Karpas-422 (cell line): ENCODE measurements around the gene CHI3L2. TPM values are rescaled to one million over a fixed set of nuclear protein-coding genes. Genes with fewer than 3 reads are reported as not detected.

ENCODE experiments used
- DNase-seq: peaks from one replicate; pipeline ENCODE4 v3.0.0-alpha.2; 2015
- H2AFZ ChIP-seq: fragments of 200-600 bp; sonication (generic); 2 replicates; pipeline ENCODE4 v1.6.1; 2014; ENCODE audit warnings: antibody characterized with exemption, low read length, mixed read lengths
- H3K27ac ChIP-seq: fragments of 200-600 bp; sonication (generic); 2 replicates; pipeline ENCODE4 v1.5.1; 2014; ENCODE audit warnings: mild to moderate bottlenecking, low read length, moderate library complexity
- H3K27me3 ChIP-seq: fragments of 200-600 bp; sonication (generic); 2 replicates; pipeline ENCODE4 v1.6.1; 2014; ENCODE audit warnings: low read length, mixed read lengths
- H3K36me3 ChIP-seq: fragments of 200-600 bp; sonication (generic); 2 replicates; pipeline ENCODE4 v1.6.1; 2014; ENCODE audit warnings: low read length, mixed read lengths; ENCODE audit not compliant: insufficient read depth
- H3K4me1 ChIP-seq: fragments of 200-600 bp; sonication (generic); 2 replicates; pipeline ENCODE4 v1.6.1; 2014; ENCODE audit warnings: mild to moderate bottlenecking, low read length, mixed read lengths
- H3K4me2 ChIP-seq: fragments of 200-600 bp; sonication (generic); 2 replicates; pipeline ENCODE4 v1.6.1; 2014; ENCODE audit warnings: low read length, low read depth, mild to moderate bottlenecking; ENCODE audit not compliant: poor library complexity, severe bottlenecking
- H3K4me3 ChIP-seq: fragments of 200-600 bp; sonication (generic); 2 replicates; pipeline ENCODE4 v1.5.1; 2014; ENCODE audit warnings: mild to moderate bottlenecking, antibody characterized with exemption, low read length, mixed read lengths
- H3K79me2 ChIP-seq: fragments of 200-600 bp; sonication (generic); 2 replicates; pipeline ENCODE4 v1.6.1; 2014; ENCODE audit warnings: mild to moderate bottlenecking, low read length, mixed read lengths
- H3K9ac ChIP-seq: fragments of 200-600 bp; sonication (generic); 2 replicates; pipeline ENCODE4 v1.6.0; 2014; ENCODE audit warnings: low read length
- H3K9me2 ChIP-seq: fragments of 200-600 bp; sonication (generic), shearing (Covaris generic); replicated peaks from 2 replicates; pipeline ENCODE4 v1.6.0; 2014; ENCODE audit warnings: mild to moderate bottlenecking, low read length, moderate library complexity; ENCODE audit not compliant: insufficient read depth
- H3K9me3 ChIP-seq: fragments of 300-700, 200-600 bp; sonication (generic); 2 replicates; pipeline ENCODE4 v1.6.1; 2014; ENCODE audit warnings: low read length, mixed read lengths
- H4K20me1 ChIP-seq: fragments of 200-600 bp; sonication (generic); 2 replicates; pipeline ENCODE4 v1.6.1; 2014; ENCODE audit warnings: mild to moderate bottlenecking, antibody characterized with exemption, low read length, low read depth; ENCODE audit not compliant: insufficient read depth
- total RNA-seq: library from RNA; depleted of rRNA; stranded (reverse); fragments of >200 nt; shearing (Covaris generic); gene quantifications from 2 replicates; pipeline ENCODE4 v1.2.3, GENCODE V29; 2014; ENCODE audit warnings: low replicate concordance

Gene CHI3L2
- total RNA-seq, 1 experiment from 2014 or later, result not detected

DNA sequence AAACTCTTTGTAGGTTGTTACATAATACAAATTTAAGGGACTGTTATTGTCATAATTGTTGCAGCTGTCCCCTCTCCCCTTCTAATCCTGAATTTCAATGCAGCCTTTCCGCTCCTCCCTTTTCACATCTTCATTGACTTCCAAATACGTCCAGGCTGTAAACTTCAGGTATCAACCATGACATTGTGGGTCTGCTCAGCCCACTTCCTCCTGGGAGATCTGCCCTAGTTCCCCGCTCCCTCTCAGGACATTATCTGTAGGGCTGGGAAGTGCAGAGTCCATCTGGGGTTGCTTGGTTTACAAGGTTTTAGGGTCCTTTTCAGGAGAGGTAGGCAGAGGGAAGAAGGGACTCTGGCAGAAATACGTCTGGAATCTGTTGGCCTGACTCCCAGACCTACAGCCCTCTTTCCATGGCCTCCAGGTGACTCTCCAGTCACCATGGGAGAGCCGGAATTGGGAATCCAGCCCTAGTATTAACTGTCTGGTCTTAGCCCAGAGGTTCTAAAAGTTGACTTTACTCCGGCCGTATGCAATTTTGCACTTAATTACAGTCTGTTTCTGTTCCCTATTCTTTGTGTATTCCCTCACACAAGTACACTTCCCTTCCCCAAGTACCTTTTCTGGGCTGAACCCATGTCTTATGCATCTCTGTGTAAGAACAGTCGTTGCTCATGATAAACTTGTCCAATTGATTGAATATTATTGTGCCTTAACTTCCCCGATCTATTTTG is 22.4 kb upstream of the CHI3L2 start:
- peak; percentile 62 for DNase-seq
- Histone ChIP-seq H3K27ac (peak overlapping the region; percentile 88; the same call in 1 of the 2 replicates), H3K4me3 (peak overlapping the region; percentile 74), H3K36me3 (no peaks in the 10 kb centered on the region), H3K9me2 (no peaks in the 10 kb centered on the region), H3K79me2 (peaks cover 34% of the 10 kb centered on the region), H3K9ac (peak overlapping the region; percentile 94), H3K9me3 (no peaks in the 10 kb centered on the region), H4K20me1 (no peaks in the 10 kb centered on the region), H3K27me3 (no peaks in the 10 kb centered on the region), H2AFZ (0 out of 2 replicates have a peak overlapping the region, but pooled peaks have one; percentile 51), H3K4me1 (peaks cover 47% of the 10 kb centered on the region), H3K4me2 (peak overlapping the region; percentile 98)

DNA sequence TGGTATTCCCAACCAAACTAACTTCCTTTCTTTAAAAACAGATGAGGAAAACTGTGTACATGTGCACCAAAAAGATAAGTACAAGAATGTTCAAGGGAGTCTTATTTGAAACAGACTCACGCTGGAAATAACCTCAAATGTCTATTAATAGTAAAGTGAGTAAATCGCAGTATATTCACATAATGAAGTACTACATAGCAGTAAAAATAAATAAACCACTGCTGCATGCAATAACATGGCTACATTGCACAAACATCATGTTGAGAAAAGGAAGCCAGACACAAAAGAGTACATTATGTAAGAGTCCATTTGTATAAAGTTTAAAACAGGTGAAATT is 21.8 kb upstream of the CHI3L2 start:
- H3K27ac ChIP-seq, result no peak overlapping the region
- H3K4me3 ChIP-seq, result no peak overlapping the region
- H3K4me2 ChIP-seq, result no peak overlapping the region
- no peak overlapping the region for H2AFZ ChIP-seq
- peaks cover 29% of the 10 kb centered on the region for H3K79me2 ChIP-seq
- H3K36me3 ChIP-seq, result no peaks in the 10 kb centered on the region
- no peak overlapping the region for H3K9ac ChIP-seq
- H3K9me2 ChIP-seq, result no peaks in the 10 kb centered on the region
- peaks cover 47% of the 10 kb centered on the region for H3K4me1 ChIP-seq
- H3K9me3 ChIP-seq, result no peaks in the 10 kb centered on the region
- H4K20me1 ChIP-seq, result no peaks in the 10 kb centered on the region
- DNase-seq, result no peak
- no peaks in the 10 kb centered on the region for H3K27me3 ChIP-seq

DNA sequence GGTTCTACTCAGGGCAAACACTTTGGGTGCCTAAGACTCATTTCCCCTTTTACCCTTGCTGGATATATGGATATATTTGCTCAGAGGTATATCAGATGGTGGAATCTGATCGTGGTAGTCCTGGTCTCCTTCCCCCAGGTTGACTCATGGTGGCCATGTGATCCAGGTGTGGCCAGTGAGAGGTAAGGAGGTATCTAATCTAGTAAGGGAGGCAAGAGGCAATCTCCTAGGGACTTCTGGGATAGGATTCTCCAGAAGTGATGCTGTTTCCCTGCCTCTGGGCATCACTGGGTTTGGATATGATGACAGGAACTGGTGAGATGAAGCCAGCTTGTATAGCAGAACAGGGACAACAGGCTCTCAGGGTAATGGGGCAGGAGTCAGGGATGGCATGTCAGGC is 18.6 kb upstream of the CHI3L2 start:
- H3K4me2 ChIP-seq, result no peak overlapping the region
- H3K27me3 ChIP-seq, result no peaks in the 10 kb centered on the region
- H3K4me1 ChIP-seq, result peaks cover 37% of the 10 kb centered on the region

DNA sequence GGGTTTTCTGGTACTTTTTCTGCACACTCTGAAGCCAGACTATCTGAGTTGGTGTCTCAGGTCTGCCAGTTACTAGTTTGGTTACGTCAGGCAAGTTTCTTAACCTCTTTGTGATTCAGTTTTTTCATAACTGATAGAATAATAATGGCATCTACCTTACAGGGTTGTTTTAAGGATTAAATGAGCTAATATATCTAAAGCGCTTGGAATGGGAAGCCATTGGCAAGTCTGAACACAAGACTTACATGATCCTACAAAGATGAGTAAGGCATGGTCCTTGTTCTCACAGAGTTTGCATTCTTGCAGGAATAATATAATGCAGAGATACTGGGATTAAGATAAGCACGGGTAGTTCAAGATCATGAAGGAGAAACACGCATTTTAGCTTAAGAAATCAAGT is 17.9 kb upstream of the CHI3L2 start:
- Histone ChIP-seq H3K4me2 (no peak overlapping the region), H3K4me3 (no peak overlapping the region), H4K20me1 (no peaks in the 10 kb centered on the region), H3K27ac (no peak overlapping the region), H3K36me3 (no peaks in the 10 kb centered on the region), H3K27me3 (no peaks in the 10 kb centered on the region), H2AFZ (no peak overlapping the region), H3K9ac (no peak overlapping the region), H3K9me3 (no peaks in the 10 kb centered on the region), H3K79me2 (no peaks in the 10 kb centered on the region), H3K4me1 (peaks cover 37% of the 10 kb centered on the region), H3K9me2 (no peaks in the 10 kb centered on the region)
- DNase-seq, result no peak

More for the DNA sequence above, 18.6 kb upstream of the CHI3L2 start:
- H4K20me1 ChIP-seq, result no peaks in the 10 kb centered on the region
- no peak for DNase-seq
- H3K36me3 ChIP-seq, result no peaks in the 10 kb centered on the region
- H3K9ac ChIP-seq, result no peak overlapping the region
- no peaks in the 10 kb centered on the region for H3K9me2 ChIP-seq
- no peaks in the 10 kb centered on the region for H3K9me3 ChIP-seq
- H3K27ac ChIP-seq, result no peak overlapping the region
- no peak overlapping the region for H3K4me3 ChIP-seq
- no peaks in the 10 kb centered on the region for H3K79me2 ChIP-seq
- no peak overlapping the region for H2AFZ ChIP-seq

DNA sequence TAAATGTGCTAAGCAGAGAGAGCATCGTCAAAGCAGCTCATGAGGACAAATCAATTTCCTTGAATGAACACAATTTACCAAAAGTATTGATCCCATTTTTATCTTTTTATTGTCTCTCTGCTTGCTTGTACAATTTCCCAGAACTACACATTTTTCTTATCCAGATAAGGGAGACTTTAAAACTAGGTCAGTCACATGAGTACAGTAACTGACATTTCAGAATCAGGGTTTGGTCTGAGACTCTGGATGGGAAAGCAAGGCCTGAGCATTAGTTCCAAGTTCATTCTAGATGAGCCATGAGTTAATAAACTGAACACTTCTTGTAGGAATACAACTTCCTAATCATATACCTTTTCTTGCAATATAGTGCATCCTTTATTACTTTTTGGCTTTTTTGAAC is 15.6 kb upstream of the CHI3L2 start:
- no peaks in the 10 kb centered on the region for H3K36me3 ChIP-seq
- H3K9me2 ChIP-seq, result no peaks in the 10 kb centered on the region
- no peak overlapping the region for H2AFZ ChIP-seq
- no peaks in the 10 kb centered on the region for H3K79me2 ChIP-seq
- H3K4me3 ChIP-seq, result no peak overlapping the region
- no peak overlapping the region for H3K9ac ChIP-seq
- H3K27me3 ChIP-seq, result no peaks in the 10 kb centered on the region
- no peak overlapping the region for H3K27ac ChIP-seq
- no peak overlapping the region for H3K4me2 ChIP-seq
- no peaks in the 10 kb centered on the region for H4K20me1 ChIP-seq
- peaks cover 47% of the 10 kb centered on the region for H3K4me1 ChIP-seq
- H3K9me3 ChIP-seq, result no peaks in the 10 kb centered on the region
- DNase-seq, result peak; percentile 43

DNA sequence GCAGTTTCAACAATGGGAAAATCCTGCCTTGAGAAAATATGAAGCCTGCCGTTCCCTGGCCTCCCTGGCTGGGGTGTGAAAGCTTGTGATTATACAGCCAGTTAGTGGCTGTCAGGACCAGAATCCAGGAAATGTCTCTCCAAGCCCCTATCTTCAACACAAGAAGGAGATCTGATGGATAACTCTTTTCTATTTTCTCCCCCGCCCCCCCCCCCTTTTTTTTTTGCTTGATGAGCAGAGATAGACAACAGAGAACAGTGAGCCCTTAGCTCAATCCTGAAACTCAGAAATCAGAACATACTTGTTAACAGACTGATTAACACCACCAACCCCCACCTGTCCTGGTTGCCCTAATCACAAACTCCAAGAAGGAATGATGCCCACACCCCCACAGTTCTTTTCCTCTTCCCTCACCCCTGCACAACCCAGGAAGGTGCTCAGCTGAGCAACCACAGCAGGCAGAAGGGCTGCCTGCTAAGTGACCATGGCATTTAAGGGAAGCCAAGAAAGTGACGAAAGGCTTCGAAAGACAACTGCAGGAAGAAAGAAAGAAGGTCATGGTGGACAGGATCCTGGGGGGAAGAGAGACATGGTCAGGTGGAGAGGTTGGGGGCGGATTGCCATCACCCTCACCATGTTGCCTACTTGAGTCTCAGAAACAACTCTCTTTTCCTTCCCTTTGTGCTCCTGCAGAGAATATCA is 14.7 kb upstream of the CHI3L2 start:
- H3K27ac ChIP-seq, result peak overlapping the region; percentile 96
- no peaks in the 10 kb centered on the region for H3K9me3 ChIP-seq
- H2AFZ ChIP-seq, result no peak overlapping the region
- no peak overlapping the region for H3K4me2 ChIP-seq
- no peaks in the 10 kb centered on the region for H3K36me3 ChIP-seq
- no peaks in the 10 kb centered on the region for H3K27me3 ChIP-seq
- peaks cover 56% of the 10 kb centered on the region for H3K4me1 ChIP-seq
- H3K9me2 ChIP-seq, result no peaks in the 10 kb centered on the region
- no peak for DNase-seq
- H3K79me2 ChIP-seq, result no peaks in the 10 kb centered on the region
- H4K20me1 ChIP-seq, result no peaks in the 10 kb centered on the region
- H3K9ac ChIP-seq, result no peak overlapping the region
- H3K4me3 ChIP-seq, result no peak overlapping the region

DNA sequence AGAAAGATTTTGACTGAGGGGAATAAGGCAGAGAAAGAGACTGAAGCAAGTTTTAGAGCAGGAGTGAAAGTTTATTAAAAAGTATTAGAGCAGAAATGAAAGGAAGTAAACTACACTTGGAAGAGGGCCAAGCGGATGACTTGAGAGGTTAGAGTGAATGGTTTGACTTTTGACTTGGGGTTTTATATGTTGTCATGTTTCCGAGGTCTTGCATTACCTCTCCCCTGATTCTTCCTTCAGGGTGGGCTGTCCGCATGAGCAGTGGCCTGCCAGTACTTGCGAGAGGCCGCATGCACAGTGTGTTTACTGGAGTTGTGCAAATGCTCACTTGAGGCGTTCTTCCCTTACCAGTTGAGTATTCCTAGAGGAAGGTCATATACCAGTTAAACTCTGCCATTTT is 14.1 kb upstream of the CHI3L2 start:
- peak overlapping the region; percentile 63; the same call in 1 of the 2 replicates for H3K9ac ChIP-seq
- no peaks in the 10 kb centered on the region for H3K27me3 ChIP-seq
- peaks cover 62% of the 10 kb centered on the region for H3K4me1 ChIP-seq
- no peaks in the 10 kb centered on the region for H3K36me3 ChIP-seq
- H3K4me3 ChIP-seq, result no peak overlapping the region
- H3K27ac ChIP-seq, result peak overlapping the region; percentile 96
- no peak for DNase-seq
- no peak overlapping the region for H2AFZ ChIP-seq
- peak overlapping the region; percentile 57 for H3K4me2 ChIP-seq
- H3K9me3 ChIP-seq, result no peaks in the 10 kb centered on the region
- no peaks in the 10 kb centered on the region for H3K9me2 ChIP-seq
- no peaks in the 10 kb centered on the region for H3K79me2 ChIP-seq
- no peaks in the 10 kb centered on the region for H4K20me1 ChIP-seq

DNA sequence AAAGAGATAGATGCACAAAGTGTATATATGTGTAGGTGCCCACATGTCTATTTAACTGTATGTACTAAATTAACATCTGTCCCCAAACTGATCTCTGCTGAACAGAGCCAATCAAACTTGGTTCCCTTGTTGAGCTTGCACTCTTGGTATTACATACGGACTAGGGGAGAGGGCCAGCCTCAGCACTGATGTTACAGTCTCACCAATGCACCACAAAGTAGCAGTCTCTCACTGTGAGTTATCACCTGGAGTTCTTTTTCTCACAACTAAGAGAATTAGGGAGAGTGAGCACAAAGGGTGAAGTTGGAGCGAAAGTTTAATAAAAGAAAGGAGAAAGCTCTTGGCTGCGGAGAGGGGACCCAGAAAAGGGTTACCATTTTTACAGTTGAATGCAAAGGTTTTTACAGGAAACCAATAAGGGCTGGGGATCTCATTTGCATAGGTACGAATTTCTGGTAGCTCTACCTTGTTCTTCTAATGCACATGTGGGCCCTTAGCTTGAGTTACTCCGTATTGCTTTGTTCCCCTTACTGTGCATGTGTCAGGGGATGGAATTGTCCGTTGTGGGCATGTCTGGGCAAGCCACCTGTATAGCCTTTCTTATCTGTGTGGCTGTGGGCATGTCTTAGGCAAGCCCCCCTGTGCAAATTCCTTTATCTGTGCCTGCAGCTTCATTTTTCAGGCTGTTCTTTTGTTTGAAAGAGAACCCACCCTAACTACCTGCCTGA is 13.3 kb upstream of the CHI3L2 start:
- Histone ChIP-seq H3K27ac (peak overlapping the region; percentile 96), H3K36me3 (no peaks in the 10 kb centered on the region), H3K9me3 (no peaks in the 10 kb centered on the region), H3K79me2 (no peaks in the 10 kb centered on the region), H3K9me2 (no peaks in the 10 kb centered on the region), H3K27me3 (no peaks in the 10 kb centered on the region), H3K9ac (peak overlapping the region; percentile 63), H3K4me2 (peak overlapping the region; percentile 57), H2AFZ (0 out of 2 replicates have a peak overlapping the region, but pooled peaks have one; percentile 47), H4K20me1 (no peaks in the 10 kb centered on the region), H3K4me3 (peak overlapping the region; percentile 46), H3K4me1 (peaks cover 70% of the 10 kb centered on the region)
- DNase-seq, result peak; percentile 94
